Mesothelial cell of epicardium (in vitro differentiated cells): ENCODE data around the gene TOGARAM2. TPM values are rescaled to one million over a fixed set of nuclear protein-coding genes. Genes with fewer than 3 reads are reported as not detected.

Source experiments
- DNase-seq, 2 experiments: peaks; one replicate each; pipeline ENCODE4 v3.0.0; 2021; ENCODE audit warnings: low spot score in 2 of 2; ENCODE audit not compliant: unreplicated experiment in 2 of 2
- H3K27ac Mint-ChIP-seq: 2 replicates; pipeline ENCODE4 v1.8.0; 2021; ENCODE audit warnings: mixed read lengths
- H3K27me3 Mint-ChIP-seq: 2 replicates; pipeline ENCODE4 v1.8.0; 2021; ENCODE audit warnings: low read depth, mixed read lengths
- H3K36me3 Mint-ChIP-seq: 2 replicates; pipeline ENCODE4 v1.8.0; 2021; ENCODE audit warnings: mixed read lengths
- H3K4me1 Mint-ChIP-seq: 2 replicates; pipeline ENCODE4 v1.8.0; 2021; ENCODE audit warnings: mixed read lengths
- H3K4me3 Mint-ChIP-seq: 2 replicates; pipeline ENCODE4 v1.8.0; 2021; ENCODE audit warnings: mild to moderate bottlenecking, moderate library complexity, mixed read lengths
- H3K9me3 Mint-ChIP-seq: 2 replicates; pipeline ENCODE4 v1.8.0; 2021; ENCODE audit warnings: mixed read lengths
- CTCF ChIP-seq: fragments of 200-600 bp; sonication (generic); IDR thresholded peaks from one replicate; pipeline ENCODE4 v1.5.0; 2021; ENCODE audit warnings: antibody characterized with exemption; ENCODE audit not compliant: unreplicated experiment
- total RNA-seq: library from RNA; stranded (reverse); gene quantifications from 3 replicates; pipeline ENCODE4 v1.2.1, GENCODE V29; 2021

TOGARAM2 gene
- total RNA-seq, 1 donor from 2014 or later: 0.40 TPM

- Mint-ChIP-seq H3K27me3 (no peaks in the 10 kb centered on the region), H3K9me3 (no peaks in the 10 kb centered on the region), H3K4me3 (no peak overlapping the region), H3K27ac (no peak overlapping the region), H3K4me1 (peaks cover 5% of the 10 kb centered on the region), H3K36me3 (no peaks in the 10 kb centered on the region)
- no peak for DNase-seq
- TF ChIP-seq CTCF: no peak
Observed at GRCh38 chr2:28991021-28991420, 9.9 kb downstream of the TOGARAM2 start.

GRCh38 chr2:28991460-28991859 lies 10.4 kb downstream of the TOGARAM2 start:
- no peak for DNase-seq
- Mint-ChIP-seq H3K36me3 (no peaks in the 10 kb centered on the region), H3K9me3 (no peaks in the 10 kb centered on the region), H3K27ac (no peak overlapping the region), H3K27me3 (no peaks in the 10 kb centered on the region), H3K4me1 (peaks cover 5% of the 10 kb centered on the region), H3K4me3 (no peak overlapping the region)
- TF ChIP-seq CTCF: no peak

- H3K27me3 Mint-ChIP-seq: peaks cover 4% of the 10 kb centered on the region
- DNase-seq: no peak
- H3K4me1 Mint-ChIP-seq: peaks cover 15% of the 10 kb centered on the region
- no peak overlapping the region for H3K27ac Mint-ChIP-seq
- no peaks in the 10 kb centered on the region for H3K9me3 Mint-ChIP-seq
- no peaks in the 10 kb centered on the region for H3K36me3 Mint-ChIP-seq
- TF ChIP-seq CTCF: no peak
- no peak overlapping the region for H3K4me3 Mint-ChIP-seq
Observed at GRCh38 chr2:28993206-28993960, 12.3 kb downstream of the TOGARAM2 start.

- H3K4me3 Mint-ChIP-seq: no peak overlapping the region
- H3K27me3 Mint-ChIP-seq: peaks cover 4% of the 10 kb centered on the region
- TF ChIP-seq CTCF: no peak
- DNase-seq: no peak
- H3K9me3 Mint-ChIP-seq: no peaks in the 10 kb centered on the region
- no peak overlapping the region for H3K27ac Mint-ChIP-seq
- H3K36me3 Mint-ChIP-seq: no peaks in the 10 kb centered on the region
- peaks cover 15% of the 10 kb centered on the region for H3K4me1 Mint-ChIP-seq
Observed at GRCh38 chr2:28994074-28994473, 13.0 kb downstream of the TOGARAM2 start.

GRCh38 chr2:28994679-28995078 lies 13.6 kb downstream of the TOGARAM2 start:
- no peak for TF ChIP-seq CTCF
- Mint-ChIP-seq H3K27me3 (peaks cover 4% of the 10 kb centered on the region), H3K27ac (no peak overlapping the region), H3K9me3 (no peaks in the 10 kb centered on the region), H3K4me1 (peaks cover 15% of the 10 kb centered on the region), H3K36me3 (no peaks in the 10 kb centered on the region), H3K4me3 (no peak overlapping the region)
- DNase-seq: no peak
